Caco-2 (cell line): ENCODE results near the gene NECTIN1. TPM values are rescaled to one million over a fixed set of nuclear protein-coding genes. Genes with fewer than 3 reads are reported as not detected.

ENCODE experiments used
- BruUV-seq: library from RNA; stranded (reverse); fragments of 400-500 nt; replicated peaks from 2 replicates; lab custom pipeline; 2021; lab: Mats Ljungman, UMichigan
- CTCF ChIA-PET: fragments of 300-600 bp; sonication (Branson Sonifier 250); formaldehyde crosslinking; loops from one replicate; lab custom pipeline; 2022; ENCODE audit warnings: antibody characterized with exemption; lab: Charles Lee
- POLR2A ChIA-PET: fragments of 300-600 bp; sonication (Branson Sonifier 250); formaldehyde crosslinking; loops from one replicate; lab custom pipeline; 2022; ENCODE audit warnings: antibody characterized with exemption; lab: Charles Lee
- DNase-seq, 2 experiments: peaks; one replicate each; pipeline versions ENCODE4 v3.0.0 to v3.0.0-alpha.2; 2020 to 2022
- H3K27me3 ChIP-seq: replicated peaks from 2 replicates; pipeline ENCODE4 v1.6.0; 2011; ENCODE audit warnings: low read length; ENCODE audit not compliant: control insufficient read depth, insufficient read depth
- H3K36me3 ChIP-seq: 2 replicates; pipeline ENCODE4 v1.5.1; 2011; ENCODE audit warnings: low read length; ENCODE audit not compliant: control insufficient read depth, insufficient read depth
- H3K4me1 ChIP-seq: fragments of 250-450 bp; sonication (Bioruptor Pico); 2 replicates; pipeline ENCODE4 v1.5.1; 2020; ENCODE audit warnings: mild to moderate bottlenecking
- H3K4me3 ChIP-seq: 2 replicates; pipeline ENCODE4 v1.5.1; 2011; ENCODE audit warnings: low read depth, mild to moderate bottlenecking, control low read depth, low read length
- H3K9me3 ChIP-seq: fragments of 250-450 bp; sonication (Bioruptor Pico); 2 replicates; pipeline ENCODE4 v1.5.1; 2020; ENCODE audit warnings: mild to moderate bottlenecking, moderate library complexity
- H3K27ac Mint-ChIP-seq: one replicate; pipeline ENCODE4 v1.8.0; 2022; ENCODE audit warnings: mixed read lengths; ENCODE audit not compliant: unreplicated experiment
- H3K27me3 Mint-ChIP-seq: one replicate; pipeline ENCODE4 v1.8.0; 2022; ENCODE audit warnings: mixed read lengths; ENCODE audit not compliant: insufficient read depth, unreplicated experiment
- H3K36me3 Mint-ChIP-seq: one replicate; pipeline ENCODE4 v1.8.0; 2022; ENCODE audit warnings: mild to moderate bottlenecking, mixed read lengths; ENCODE audit not compliant: insufficient read depth, unreplicated experiment
- H3K4me1 Mint-ChIP-seq: one replicate; pipeline ENCODE4 v1.8.0; 2022; ENCODE audit warnings: low read depth, mixed read lengths; ENCODE audit not compliant: unreplicated experiment
- H3K4me3 Mint-ChIP-seq: one replicate; pipeline ENCODE4 v1.8.0; 2022; ENCODE audit warnings: mild to moderate bottlenecking, moderate library complexity, mixed read lengths; ENCODE audit not compliant: unreplicated experiment
- H3K9me3 Mint-ChIP-seq: one replicate; pipeline ENCODE4 v1.8.0; 2022; ENCODE audit warnings: mixed read lengths; ENCODE audit not compliant: unreplicated experiment
- intact Hi-C: fragments of 100-400 bp; cut with micrococcal nuclease; formaldehyde crosslinking; loops from one replicate; pipeline ENCODE4 v1.10.0; 2022; ENCODE audit not compliant: unreplicated experiment
- total RNA-seq: library from RNA; stranded (reverse); gene quantifications from 2 replicates; pipeline ENCODE4 v1.2.3, GENCODE V29; 2022
- TF ChIP-seq, protein P1 (sequence below), 2 experiments: fragments of 200-600 bp in 1 of 2; IDR thresholded peaks; 1 replicate in 1 of 2; 2 replicates in 1 of 2; pipeline versions ENCODE4 v1.5.1 to v1.8.0; 2011 to 2022; ENCODE audit warnings: antibody characterized with exemption in 1 of 2, control low read depth in 1 of 2, inconsistent platforms in 1 of 2, low read depth in 1 of 2, low read length in 1 of 2, mild to moderate bottlenecking in 1 of 2, moderate library complexity in 1 of 2; ENCODE audit not compliant: insufficient read depth in 1 of 2, severe bottlenecking in 1 of 2, unreplicated experiment in 1 of 2

NECTIN1 gene
- total RNA-seq, 1 experiment from 2014 or later: 60.1 TPM

DNA sequence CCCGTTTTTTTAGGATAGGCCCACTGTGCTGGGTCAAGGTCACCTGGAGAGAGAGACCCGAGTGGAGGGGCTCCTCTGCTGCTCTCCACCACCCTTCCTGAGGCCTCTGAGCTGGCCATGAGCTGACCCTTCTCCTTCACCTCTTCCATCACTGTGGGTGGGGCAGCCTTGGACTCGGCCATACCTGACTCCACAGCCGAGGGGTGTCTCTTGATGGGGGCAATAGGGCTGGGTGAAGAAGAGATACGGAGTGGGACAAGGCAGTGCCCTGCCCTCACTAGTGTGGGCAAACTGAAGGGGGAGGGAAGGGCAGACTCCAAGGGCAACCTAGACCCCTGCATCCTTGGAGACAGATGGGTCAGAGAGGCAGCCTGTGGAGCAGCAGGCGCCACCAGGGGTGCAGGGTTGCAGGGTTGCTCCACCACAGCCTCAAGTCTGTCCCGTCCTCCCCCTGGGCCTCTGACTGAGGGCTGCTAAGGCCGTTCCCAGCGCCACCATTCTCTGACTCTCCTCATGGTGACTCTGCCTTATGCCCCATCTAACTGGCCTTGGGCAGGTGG, 20.1 kb upstream of the NECTIN1 start:
- BruUV-seq: no TSS peak
- peaks cover 1% of the 10 kb centered on the region; the same call in 1 of the 2 replicates for H3K27me3 ChIP-seq
- no peaks in the 10 kb centered on the region for H3K4me1 Mint-ChIP-seq
- ChIA-PET CTCF (no interaction called here), POLR2A (no interaction called here)
- intact Hi-C loops: no loop called here
- H3K9me3 ChIP-seq: no peaks in the 10 kb centered on the region
- no peaks in the 10 kb centered on the region for H3K4me1 ChIP-seq
- H3K36me3 ChIP-seq: no peaks in the 10 kb centered on the region
- peaks cover 3% of the 10 kb centered on the region for H3K27me3 Mint-ChIP-seq
- no peaks in the 10 kb centered on the region for H3K9me3 Mint-ChIP-seq
- H3K4me3 ChIP-seq: no peak overlapping the region
- H3K36me3 Mint-ChIP-seq: no peaks in the 10 kb centered on the region
- H3K4me3 Mint-ChIP-seq: no peak overlapping the region
- DNase-seq: peak in 1 of 2 experiments; percentile 35
- no peak overlapping the region for H3K27ac Mint-ChIP-seq
- TF ChIP-seq, protein P1, sequence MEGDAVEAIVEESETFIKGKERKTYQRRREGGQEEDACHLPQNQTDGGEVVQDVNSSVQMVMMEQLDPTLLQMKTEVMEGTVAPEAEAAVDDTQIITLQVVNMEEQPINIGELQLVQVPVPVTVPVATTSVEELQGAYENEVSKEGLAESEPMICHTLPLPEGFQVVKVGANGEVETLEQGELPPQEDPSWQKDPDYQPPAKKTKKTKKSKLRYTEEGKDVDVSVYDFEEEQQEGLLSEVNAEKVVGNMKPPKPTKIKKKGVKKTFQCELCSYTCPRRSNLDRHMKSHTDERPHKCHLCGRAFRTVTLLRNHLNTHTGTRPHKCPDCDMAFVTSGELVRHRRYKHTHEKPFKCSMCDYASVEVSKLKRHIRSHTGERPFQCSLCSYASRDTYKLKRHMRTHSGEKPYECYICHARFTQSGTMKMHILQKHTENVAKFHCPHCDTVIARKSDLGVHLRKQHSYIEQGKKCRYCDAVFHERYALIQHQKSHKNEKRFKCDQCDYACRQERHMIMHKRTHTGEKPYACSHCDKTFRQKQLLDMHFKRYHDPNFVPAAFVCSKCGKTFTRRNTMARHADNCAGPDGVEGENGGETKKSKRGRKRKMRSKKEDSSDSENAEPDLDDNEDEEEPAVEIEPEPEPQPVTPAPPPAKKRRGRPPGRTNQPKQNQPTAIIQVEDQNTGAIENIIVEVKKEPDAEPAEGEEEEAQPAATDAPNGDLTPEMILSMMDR (IDR thresholded peaks at IDR 0.05; ENCODE audit: insufficient read depth in 1 of 2, low read depth in 1 of 2, low read length in 1 of 2, severe bottlenecking in 1 of 2, unreplicated experiment in 1 of 2): no peak

DNA sequence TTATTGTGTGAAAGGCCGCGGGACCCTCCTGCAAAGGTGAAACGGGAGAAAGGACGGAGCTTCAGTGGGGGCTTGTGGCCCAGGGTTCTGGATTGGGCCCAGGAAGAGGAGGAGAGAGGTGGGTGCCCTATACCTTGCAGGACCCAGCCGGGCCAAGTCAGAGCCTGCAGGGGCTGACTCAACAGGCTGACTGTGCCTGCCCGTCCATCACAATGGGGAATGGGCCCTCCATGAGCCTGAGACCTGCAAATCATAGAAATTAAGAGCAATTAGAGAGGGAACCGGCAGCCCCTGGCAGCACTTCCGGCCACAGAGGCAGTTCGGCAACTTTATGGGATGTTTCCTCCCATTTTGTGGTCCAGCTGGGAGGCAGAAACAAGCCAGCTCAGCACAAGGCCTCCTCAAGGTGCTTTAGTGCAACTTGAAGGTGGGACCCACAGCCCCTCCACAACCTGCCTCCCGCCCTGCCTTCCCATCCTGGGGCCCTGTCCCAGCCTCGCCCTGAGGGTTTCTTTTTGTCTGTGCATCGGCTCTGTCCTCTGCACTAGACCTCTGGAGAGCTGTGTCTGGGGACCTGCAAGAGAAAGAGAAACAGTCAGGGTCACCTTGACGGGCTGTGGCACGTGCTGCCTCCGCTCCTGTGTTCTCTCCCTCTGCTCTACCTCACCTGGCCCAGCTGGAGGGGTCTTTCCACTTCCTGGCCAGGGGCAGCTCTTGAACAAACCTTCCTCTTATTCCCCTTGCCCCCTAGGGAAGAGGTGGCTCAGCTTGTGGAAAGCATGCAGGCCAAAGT, 19.1 kb upstream of the NECTIN1 start:
- H3K4me3 Mint-ChIP-seq: no peak overlapping the region
- intact Hi-C loops: no loop called here
- Histone ChIP-seq H3K9me3 (no peaks in the 10 kb centered on the region), H3K4me1 (no peaks in the 10 kb centered on the region), H3K4me3 (no peak overlapping the region), H3K27me3 (peaks cover 1% of the 10 kb centered on the region; the same call in 1 of the 2 replicates), H3K36me3 (no peaks in the 10 kb centered on the region)
- no peaks in the 10 kb centered on the region for H3K36me3 Mint-ChIP-seq
- BruUV-seq: no TSS peak
- no peaks in the 10 kb centered on the region for H3K4me1 Mint-ChIP-seq
- H3K27me3 Mint-ChIP-seq: peaks cover 3% of the 10 kb centered on the region
- H3K9me3 Mint-ChIP-seq: no peaks in the 10 kb centered on the region
- CTCF ChIA-PET: no interaction called here
- TF ChIP-seq, protein P1 (IDR thresholded peaks at IDR 0.05; ENCODE audit: insufficient read depth in 1 of 2, low read depth in 1 of 2, low read length in 1 of 2, severe bottlenecking in 1 of 2, unreplicated experiment in 1 of 2): no peak
- DNase-seq: peak in 1 of 2 experiments; percentile 34
- POLR2A ChIA-PET: no interaction called here
- no peak overlapping the region for H3K27ac Mint-ChIP-seq

DNA sequence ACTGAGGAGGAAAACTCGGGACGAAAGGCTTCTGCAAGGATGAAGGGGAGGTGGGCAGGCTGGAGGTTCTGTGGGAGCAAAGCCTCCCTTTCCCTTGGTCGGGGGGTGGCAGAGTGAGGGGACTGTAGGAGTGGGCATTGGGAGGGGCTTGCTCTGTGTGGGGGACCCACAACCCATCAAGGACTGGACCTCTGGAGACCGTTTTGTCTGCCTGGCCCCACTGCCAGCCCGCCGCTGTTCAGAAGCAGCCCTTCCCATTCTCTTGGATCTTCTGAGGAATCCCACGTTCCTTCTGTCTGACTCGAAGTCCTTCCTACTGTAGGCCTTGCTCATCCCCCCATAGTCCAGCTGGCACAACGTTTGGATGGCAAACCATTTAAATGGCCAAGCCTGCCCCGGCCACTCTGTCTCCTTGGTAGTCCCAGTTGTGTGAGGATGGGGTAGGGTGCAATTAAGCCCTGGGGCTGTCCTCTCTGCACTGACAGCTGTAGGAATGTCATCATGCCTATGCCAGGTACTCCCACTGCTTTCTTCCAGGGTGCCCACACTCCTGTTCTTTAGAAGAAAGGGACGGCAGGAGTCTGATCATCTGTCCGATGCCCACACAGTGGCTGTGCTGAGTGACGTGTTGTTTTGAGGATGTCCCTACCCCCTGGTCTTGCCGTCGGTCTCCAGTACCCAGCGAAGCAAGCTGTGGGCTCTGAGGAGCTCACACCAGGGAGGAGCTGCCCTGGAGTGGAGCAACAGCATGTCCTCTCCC, 17.0 kb upstream of the NECTIN1 start:
- POLR2A ChIA-PET: no interaction called here
- H3K36me3 ChIP-seq: no peaks in the 10 kb centered on the region
- no peaks in the 10 kb centered on the region for H3K4me1 ChIP-seq
- TF ChIP-seq, protein P1 (IDR thresholded peaks at IDR 0.05; ENCODE audit: insufficient read depth in 1 of 2, low read depth in 1 of 2, low read length in 1 of 2, severe bottlenecking in 1 of 2, unreplicated experiment in 1 of 2): no peak
- peaks cover 3% of the 10 kb centered on the region for H3K27me3 Mint-ChIP-seq
- DNase-seq: peak in 1 of 2 experiments; percentile 31
- H3K9me3 ChIP-seq: no peaks in the 10 kb centered on the region
- no peaks in the 10 kb centered on the region for H3K36me3 Mint-ChIP-seq
- no TSS peak for BruUV-seq
- intact Hi-C loops: no loop called here
- CTCF ChIA-PET: no interaction called here
- H3K27ac Mint-ChIP-seq: no peak overlapping the region
- peaks cover 1% of the 10 kb centered on the region; the same call in 1 of the 2 replicates for H3K27me3 ChIP-seq
- H3K4me3 ChIP-seq: no peak overlapping the region
- no peak overlapping the region for H3K4me3 Mint-ChIP-seq
- H3K4me1 Mint-ChIP-seq: peaks cover 6% of the 10 kb centered on the region
- no peaks in the 10 kb centered on the region for H3K9me3 Mint-ChIP-seq
